K562 (cell line): ENCODE measurements around the gene CALU. TPM values are rescaled to one million over a fixed set of nuclear protein-coding genes. Genes with fewer than 3 reads are reported as not detected.

Experiments used
- CBFB ChIP-seq: sonication (generic); formaldehyde crosslinking; IDR thresholded peaks from 2 replicates; pipeline ENCODE4 v1.4.0; 2020; ENCODE audit warnings: mild to moderate bottlenecking, missing genetic modification reagents
- HDAC8 ChIP-seq: fragments of 450-650 bp; IDR thresholded peaks from 2 replicates; pipeline ENCODE4 v1.6.1; 2016; ENCODE audit warnings: mild to moderate bottlenecking, missing genetic modification characterization, moderate library complexity, missing compliant biosample characterization
- JUNB ChIP-seq: fragments of 450-650 bp; formaldehyde crosslinking; conservative IDR thresholded peaks from 2 replicates; pipeline ENCODE4 v1.4.0; 2020; ENCODE audit warnings: mild to moderate bottlenecking
- KDM2B ChIP-seq: fragments of 250-450 bp; sonication (Bioruptor Pico); IDR thresholded peaks from 2 replicates; pipeline ENCODE4 v1.8.0; 2021; ENCODE audit warnings: mild to moderate bottlenecking, moderate library complexity
- MCM7 ChIP-seq, 2 experiments: fragments of 450-650 bp; IDR thresholded peaks; 2 replicates each; pipeline ENCODE4 v1.6.1; 2016 to 2018
- MGA ChIP-seq: fragments of 450-650 bp; IDR thresholded peaks from 2 replicates; pipeline ENCODE4 v1.6.1; 2016; ENCODE audit warnings: mild to moderate bottlenecking, moderate library complexity
- NBN ChIP-seq: fragments of 450-650 bp; IDR thresholded peaks from 2 replicates; pipeline ENCODE4 v1.6.1; 2016; ENCODE audit warnings: low read depth, mild to moderate bottlenecking
- NFIC ChIP-seq: fragments of 450-650 bp; IDR thresholded peaks from 2 replicates; pipeline ENCODE4 v1.6.1; 2017; ENCODE audit warnings: mild to moderate bottlenecking, inconsistent platforms
- ZNF146 ChIP-seq: IDR thresholded peaks from one replicate; pipeline ENCODE4 v1.6.1; 2018; ENCODE audit warnings: missing compliant biosample characterization; ENCODE audit not compliant: unreplicated experiment
- ZNF212 ChIP-seq: fragments of 450-650 bp; formaldehyde crosslinking; IDR thresholded peaks from 2 replicates; pipeline ENCODE4 v1.4.0; 2020; ENCODE audit warnings: mild to moderate bottlenecking
- ZNF766 ChIP-seq: fragments of 200-800 bp; sonication (Bioruptor generic); conservative IDR thresholded peaks from 2 replicates; pipeline ENCODE4 v1.6.1; 2016; ENCODE audit warnings: missing genetic modification characterization, missing compliant biosample characterization
- polyA plus RNA-seq, 8 experiments: library from polyadenylated mRNA; depleted of rRNA in 4 of 8; stranded (reverse) in 5 of 8; unstranded in 3 of 8; fragments of >200 nt; fragmentation: Nextera tagmentation in 2 of 8; fragmentation: Illumina TruSeq in 1 of 8; extraction: Ambion mirVana in 2 of 8; extraction: Trizol in 1 of 8; gene quantifications; 2 replicates each; pipeline versions ENCODE4 v1.2.1 to v1.2.3, GENCODE V29; 2011 to 2014; ENCODE audit warnings: inconsistent platforms in 1 of 8, missing spikeins in 1 of 8
- total RNA-seq, 7 experiments: library from RNA; depleted of rRNA in 6 of 7; stranded (reverse); fragments of >200 nt in 6 of 7; fragmentation: Illumina TruSeq in 2 of 7; extraction: Trizol in 2 of 7; gene quantifications; 2 replicates each; pipeline versions ENCODE4 v1.2.1 to v1.2.3, GENCODE V29; 2011 to 2021; ENCODE audit warnings: low replicate concordance in 1 of 7
- TF ChIP-seq, protein P1 (sequence below), 3 experiments: IDR thresholded peaks in 2 of 3; conservative IDR thresholded peaks in 1 of 3; 2 replicates each; pipeline ENCODE4 v1.5.1; 2011 to 2012; ENCODE audit warnings: low read length in 3 of 3, mild to moderate bottlenecking in 3 of 3, control low read depth in 2 of 3, improper control_type of control experiment in 1 of 3, inconsistent platforms in 1 of 3, low read depth in 1 of 3, mixed read lengths in 1 of 3, moderate library complexity in 1 of 3; ENCODE audit not compliant: insufficient read depth in 2 of 3
- TF ChIP-seq, protein P2 (sequence below): fragments of 200-800 bp; sonication (Bioruptor generic); IDR thresholded peaks from 2 replicates; pipeline ENCODE4 v1.6.1; 2017; ENCODE audit warnings: missing genetic modification characterization, missing compliant biosample characterization

Gene CALU
- total and polyA plus RNA-seq, 9 of the 15 experiments (the other 6 are each of a cell fraction or from before 2014, with no cell fraction given), result 166 to 286 (median 215) TPM

GRCh38 chr7:128739048-128739962, at the start of gene CALU (continued):
- TF ChIP-seq, protein P1, sequence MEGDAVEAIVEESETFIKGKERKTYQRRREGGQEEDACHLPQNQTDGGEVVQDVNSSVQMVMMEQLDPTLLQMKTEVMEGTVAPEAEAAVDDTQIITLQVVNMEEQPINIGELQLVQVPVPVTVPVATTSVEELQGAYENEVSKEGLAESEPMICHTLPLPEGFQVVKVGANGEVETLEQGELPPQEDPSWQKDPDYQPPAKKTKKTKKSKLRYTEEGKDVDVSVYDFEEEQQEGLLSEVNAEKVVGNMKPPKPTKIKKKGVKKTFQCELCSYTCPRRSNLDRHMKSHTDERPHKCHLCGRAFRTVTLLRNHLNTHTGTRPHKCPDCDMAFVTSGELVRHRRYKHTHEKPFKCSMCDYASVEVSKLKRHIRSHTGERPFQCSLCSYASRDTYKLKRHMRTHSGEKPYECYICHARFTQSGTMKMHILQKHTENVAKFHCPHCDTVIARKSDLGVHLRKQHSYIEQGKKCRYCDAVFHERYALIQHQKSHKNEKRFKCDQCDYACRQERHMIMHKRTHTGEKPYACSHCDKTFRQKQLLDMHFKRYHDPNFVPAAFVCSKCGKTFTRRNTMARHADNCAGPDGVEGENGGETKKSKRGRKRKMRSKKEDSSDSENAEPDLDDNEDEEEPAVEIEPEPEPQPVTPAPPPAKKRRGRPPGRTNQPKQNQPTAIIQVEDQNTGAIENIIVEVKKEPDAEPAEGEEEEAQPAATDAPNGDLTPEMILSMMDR (IDR thresholded peaks at IDR 0.05 in 2 of 3, conservative IDR thresholded peaks at IDR 0.05 in 1 of 3; ENCODE audit: insufficient read depth in 2 of 3, low read depth in 1 of 3, low read length in 3 of 3), result no peak
- TF ChIP-seq JUNB (CRISPR knock-in tag) (no peak), NFIC (no peak), MGA (peak; percentile 95), NBN (no peak), ZNF146 (no peak), MCM7 (IDR thresholded peaks at IDR 0.05) (no peak), CBFB (CRISPR knock-in tag) (peak; percentile 51), ZNF766 (CRISPR knock-in tag) (no peak), ZNF212 (CRISPR knock-in tag) (peak; percentile 79; the same call in 1 of the 2 replicates), KDM2B (CRISPR knock-in tag) (no peak; the same call in 1 of the 2 replicates), HDAC8 (tag) (no peak)
- TF ChIP-seq, protein P2, sequence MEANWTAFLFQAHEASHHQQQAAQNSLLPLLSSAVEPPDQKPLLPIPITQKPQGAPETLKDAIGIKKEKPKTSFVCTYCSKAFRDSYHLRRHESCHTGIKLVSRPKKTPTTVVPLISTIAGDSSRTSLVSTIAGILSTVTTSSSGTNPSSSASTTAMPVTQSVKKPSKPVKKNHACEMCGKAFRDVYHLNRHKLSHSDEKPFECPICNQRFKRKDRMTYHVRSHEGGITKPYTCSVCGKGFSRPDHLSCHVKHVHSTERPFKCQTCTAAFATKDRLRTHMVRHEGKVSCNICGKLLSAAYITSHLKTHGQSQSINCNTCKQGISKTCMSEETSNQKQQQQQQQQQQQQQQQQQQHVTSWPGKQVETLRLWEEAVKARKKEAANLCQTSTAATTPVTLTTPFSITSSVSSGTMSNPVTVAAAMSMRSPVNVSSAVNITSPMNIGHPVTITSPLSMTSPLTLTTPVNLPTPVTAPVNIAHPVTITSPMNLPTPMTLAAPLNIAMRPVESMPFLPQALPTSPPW (CRISPR knock-in tag), result peak; percentile 35; the same call in 1 of the 2 replicates
